Osteocyte (in vitro differentiated cells): Measurements from ENCODE around the gene MYO1B. TPM values are rescaled to one million over a fixed set of nuclear protein-coding genes. Genes with fewer than 3 reads are reported as not detected.
A peak's percentile ranks its signal among the peaks of the same experiment; 100 is the strongest.

Experiments used
- DNase-seq: peaks from one replicate; pipeline ENCODE4 v3.0.0; 2021; ENCODE audit warnings: mixed read lengths; ENCODE audit not compliant: unreplicated experiment; ENCODE audit errors: extremely low spot score
- H3K27ac Mint-ChIP-seq: one replicate; pipeline ENCODE4 v1.8.0; 2021; ENCODE audit warnings: mild to moderate bottlenecking, mixed read lengths; ENCODE audit not compliant: unreplicated experiment
- H3K27me3 Mint-ChIP-seq: one replicate; pipeline ENCODE4 v1.8.0; 2021; ENCODE audit warnings: mixed read lengths; ENCODE audit not compliant: unreplicated experiment
- H3K36me3 Mint-ChIP-seq: one replicate; pipeline ENCODE4 v1.8.0; 2021; ENCODE audit warnings: mixed read lengths; ENCODE audit not compliant: unreplicated experiment
- H3K4me1 Mint-ChIP-seq: one replicate; pipeline ENCODE4 v1.8.0; 2021; ENCODE audit warnings: mixed read lengths; ENCODE audit not compliant: unreplicated experiment
- H3K4me3 Mint-ChIP-seq: one replicate; pipeline ENCODE4 v1.8.0; 2021; ENCODE audit warnings: mild to moderate bottlenecking, moderate library complexity, mixed read lengths; ENCODE audit not compliant: unreplicated experiment
- H3K9me3 Mint-ChIP-seq: one replicate; pipeline ENCODE4 v1.8.0; 2021; ENCODE audit warnings: mixed read lengths; ENCODE audit not compliant: unreplicated experiment
- total RNA-seq: library from RNA; stranded (reverse); gene quantifications from 2 replicates; pipeline ENCODE4 v1.2.1, GENCODE V29; 2021
- TF ChIP-seq, protein P1 (sequence below): fragments of 200-600 bp; sonication (generic); IDR thresholded peaks from 2 replicates; pipeline ENCODE4 v1.5.0; 2021; ENCODE audit warnings: antibody characterized with exemption, mild to moderate bottlenecking, moderate library complexity

MYO1B gene
- total RNA-seq, 1 donor from 2014 or later: 91.1 TPM

DNA sequence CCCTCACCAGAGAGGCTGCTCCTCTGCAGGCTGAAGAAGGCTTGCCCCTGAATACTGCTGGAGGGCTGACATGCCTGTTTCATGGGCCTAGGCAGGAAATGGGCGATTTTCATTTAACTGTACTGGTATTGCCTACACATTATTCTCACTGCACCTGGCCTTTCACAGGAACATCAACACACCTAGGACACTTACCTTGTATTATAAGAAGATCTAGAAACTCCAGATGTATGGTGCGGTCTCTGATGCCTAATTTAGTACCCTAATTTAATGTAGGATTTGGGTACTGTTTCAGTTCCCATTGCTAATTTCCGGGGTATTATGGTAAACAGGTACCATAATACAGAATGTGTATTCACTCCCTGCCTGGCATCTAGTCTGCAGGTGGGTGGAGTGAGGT is 146.0 kb downstream of the MYO1B start:
- Mint-ChIP-seq H3K9me3 (no peaks in the 10 kb centered on the region), H3K27ac (no peak overlapping the region), H3K27me3 (no peaks in the 10 kb centered on the region), H3K4me3 (no peak overlapping the region), H3K36me3 (peaks cover 74% of the 10 kb centered on the region), H3K4me1 (peaks cover 24% of the 10 kb centered on the region)
- TF ChIP-seq, protein P1, sequence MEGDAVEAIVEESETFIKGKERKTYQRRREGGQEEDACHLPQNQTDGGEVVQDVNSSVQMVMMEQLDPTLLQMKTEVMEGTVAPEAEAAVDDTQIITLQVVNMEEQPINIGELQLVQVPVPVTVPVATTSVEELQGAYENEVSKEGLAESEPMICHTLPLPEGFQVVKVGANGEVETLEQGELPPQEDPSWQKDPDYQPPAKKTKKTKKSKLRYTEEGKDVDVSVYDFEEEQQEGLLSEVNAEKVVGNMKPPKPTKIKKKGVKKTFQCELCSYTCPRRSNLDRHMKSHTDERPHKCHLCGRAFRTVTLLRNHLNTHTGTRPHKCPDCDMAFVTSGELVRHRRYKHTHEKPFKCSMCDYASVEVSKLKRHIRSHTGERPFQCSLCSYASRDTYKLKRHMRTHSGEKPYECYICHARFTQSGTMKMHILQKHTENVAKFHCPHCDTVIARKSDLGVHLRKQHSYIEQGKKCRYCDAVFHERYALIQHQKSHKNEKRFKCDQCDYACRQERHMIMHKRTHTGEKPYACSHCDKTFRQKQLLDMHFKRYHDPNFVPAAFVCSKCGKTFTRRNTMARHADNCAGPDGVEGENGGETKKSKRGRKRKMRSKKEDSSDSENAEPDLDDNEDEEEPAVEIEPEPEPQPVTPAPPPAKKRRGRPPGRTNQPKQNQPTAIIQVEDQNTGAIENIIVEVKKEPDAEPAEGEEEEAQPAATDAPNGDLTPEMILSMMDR: no peak
- no peak for DNase-seq

DNA sequence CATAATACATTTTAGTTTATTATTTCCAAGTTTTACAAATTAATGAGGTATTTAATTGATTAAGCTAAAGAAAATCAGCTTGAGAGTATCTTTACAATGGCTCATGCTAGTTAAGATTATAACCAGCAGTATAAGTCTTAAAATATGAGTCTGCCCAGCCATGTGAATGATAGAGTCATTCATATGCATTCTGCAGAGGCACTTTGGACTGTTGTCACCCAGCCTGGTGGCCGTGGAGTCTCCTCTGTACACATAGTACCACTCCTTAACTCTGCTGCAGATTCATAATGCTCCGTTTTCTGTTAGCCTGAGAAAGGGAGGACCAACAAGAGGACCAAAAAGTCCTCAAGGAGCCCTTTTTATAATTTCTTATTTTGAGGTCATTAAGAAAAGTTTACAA is 148.8 kb downstream of the MYO1B start:
- Mint-ChIP-seq H3K36me3 (peaks cover 66% of the 10 kb centered on the region), H3K4me3 (no peak overlapping the region), H3K27ac (no peak overlapping the region)

DNA sequence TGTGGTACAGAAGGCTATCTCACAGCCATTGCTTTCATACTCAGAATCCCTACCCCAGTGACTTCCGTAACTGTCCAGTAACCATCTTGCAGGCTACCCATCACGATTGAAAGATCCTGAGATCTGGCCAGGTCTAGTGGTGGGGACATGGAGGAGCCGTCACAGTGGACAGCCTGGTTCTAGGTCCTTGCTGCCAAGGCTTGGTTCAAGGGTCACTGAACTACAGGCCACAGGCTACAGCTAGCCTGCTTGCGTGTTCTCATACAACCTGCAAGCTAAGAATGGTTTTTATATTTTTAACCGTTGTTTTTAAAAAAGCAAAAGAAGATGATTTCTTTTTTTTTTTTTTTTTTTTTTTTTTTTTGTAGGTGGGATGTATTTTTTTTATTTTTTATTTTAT is 151.6 kb downstream of the MYO1B start:
- Mint-ChIP-seq H3K27me3 (no peaks in the 10 kb centered on the region), H3K27ac (no peak overlapping the region), H3K4me3 (no peak overlapping the region), H3K9me3 (no peaks in the 10 kb centered on the region), H3K4me1 (peaks cover 25% of the 10 kb centered on the region), H3K36me3 (peaks cover 54% of the 10 kb centered on the region)
- TF ChIP-seq, protein P1: no peak
- DNase-seq: no peak

More for the DNA sequence above, 148.8 kb downstream of the MYO1B start:
- TF ChIP-seq, protein P1: no peak
- no peak for DNase-seq
- H3K4me1 Mint-ChIP-seq: no peaks in the 10 kb centered on the region
- H3K27me3 Mint-ChIP-seq: no peaks in the 10 kb centered on the region
- no peaks in the 10 kb centered on the region for H3K9me3 Mint-ChIP-seq

DNA sequence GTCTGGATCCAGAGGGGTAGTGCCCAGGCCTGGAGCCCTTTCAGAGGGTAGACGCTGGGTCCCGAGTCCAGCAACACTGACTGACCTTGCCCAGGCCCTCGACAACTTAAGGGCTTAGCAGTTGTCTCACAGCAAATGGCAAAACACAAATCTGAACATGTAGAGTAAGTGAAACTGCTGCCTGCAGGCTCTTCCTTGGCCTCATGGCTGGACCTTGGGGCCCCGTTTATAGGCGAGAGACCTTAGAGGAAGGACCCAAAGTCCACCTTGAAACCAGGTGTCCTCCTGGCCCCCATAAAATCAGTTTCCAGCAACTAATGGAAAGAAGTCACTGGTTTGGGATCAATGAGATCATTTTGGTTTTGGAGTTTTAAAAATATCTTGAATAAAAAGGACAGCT is 154.4 kb downstream of the MYO1B start:
- H3K36me3 Mint-ChIP-seq: peaks cover 34% of the 10 kb centered on the region
- no peak for DNase-seq
- H3K9me3 Mint-ChIP-seq: no peaks in the 10 kb centered on the region
- no peak overlapping the region for H3K4me3 Mint-ChIP-seq
- peaks cover 44% of the 10 kb centered on the region for H3K4me1 Mint-ChIP-seq
- H3K27me3 Mint-ChIP-seq: no peaks in the 10 kb centered on the region
- peak overlapping the region; percentile 57 for H3K27ac Mint-ChIP-seq
- TF ChIP-seq, protein P1: no peak

DNA sequence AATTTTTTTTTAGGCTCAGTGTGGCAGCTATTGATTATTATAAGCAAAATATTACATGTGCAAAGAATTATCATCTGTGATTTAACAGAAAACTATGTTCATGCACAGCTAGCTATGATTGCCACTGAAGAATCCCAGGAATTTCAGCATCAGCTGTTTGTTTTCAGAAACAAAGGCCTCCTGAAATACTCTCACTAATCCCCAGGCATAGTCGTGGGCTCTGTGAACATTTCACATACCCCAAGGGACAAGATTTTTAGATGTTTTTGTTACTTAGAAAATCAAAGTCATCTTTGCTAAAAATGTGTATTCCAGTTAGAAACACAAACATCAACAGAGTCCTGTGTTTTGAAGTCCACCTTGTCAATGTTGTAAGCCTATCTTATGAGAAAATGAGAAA is 156.1 kb downstream of the MYO1B start:
- Mint-ChIP-seq H3K4me3 (no peak overlapping the region), H3K27me3 (no peaks in the 10 kb centered on the region), H3K9me3 (no peaks in the 10 kb centered on the region), H3K4me1 (peaks cover 54% of the 10 kb centered on the region), H3K36me3 (peaks cover 27% of the 10 kb centered on the region), H3K27ac (peak overlapping the region; percentile 56)
- TF ChIP-seq, protein P1: no peak
- DNase-seq: no peak
